ENCODE measurements around the gene PTPRT.

Gene PTPRT

GRCh38 chr20:42259389-42259788 lies 930.3 kb downstream of the PTPRT start:
- POLR2A ChIA-PET = no interaction called here
- no peak for TF ChIP-seq CTCF (IDR thresholded peaks at IDR 0.05; ENCODE audit: control extremely low read depth, extremely low read depth, low read depth, missing control alignments)
- CTCF ChIA-PET = no interaction called here
- DNase-seq (ENCODE audit: extremely low spot score) = no peak

- TF ChIP-seq CTCF (IDR thresholded peaks at IDR 0.05; ENCODE audit: control extremely low read depth, extremely low read depth, low read depth, missing control alignments) = no peak
- POLR2A ChIA-PET = no interaction called here
- CTCF ChIA-PET = no interaction called here
- no peak for DNase-seq (ENCODE audit: extremely low spot score)
Observed at GRCh38 chr20:42258564-42259302, 931.0 kb downstream of the PTPRT start.

DNA sequence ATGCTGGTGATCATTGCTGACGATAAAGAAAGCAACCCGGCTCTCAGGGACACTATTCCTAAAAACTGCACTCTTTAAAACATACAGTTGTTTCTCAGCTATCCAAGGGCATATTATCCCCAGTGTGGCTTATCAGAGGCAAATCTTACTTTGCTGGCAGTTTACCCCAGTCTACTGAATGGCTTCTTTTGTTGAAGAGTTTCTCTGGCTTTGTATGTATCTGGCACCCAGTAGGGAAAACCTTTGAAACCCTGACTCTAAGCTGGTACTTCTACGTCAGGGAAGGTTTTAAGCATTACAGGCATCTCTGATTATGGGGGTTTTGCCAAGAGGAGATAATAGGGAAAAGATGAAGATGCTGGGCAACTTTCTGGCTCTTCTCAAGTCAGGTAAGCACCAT lies 933.9 kb downstream of the PTPRT start:
- ChIA-PET POLR2A (no interaction called here), CTCF (no interaction called here)
- DNase-seq (ENCODE audit: extremely low spot score) = no peak
- no peak for TF ChIP-seq CTCF (IDR thresholded peaks at IDR 0.05; ENCODE audit: control extremely low read depth, extremely low read depth, low read depth, missing control alignments)

DNA sequence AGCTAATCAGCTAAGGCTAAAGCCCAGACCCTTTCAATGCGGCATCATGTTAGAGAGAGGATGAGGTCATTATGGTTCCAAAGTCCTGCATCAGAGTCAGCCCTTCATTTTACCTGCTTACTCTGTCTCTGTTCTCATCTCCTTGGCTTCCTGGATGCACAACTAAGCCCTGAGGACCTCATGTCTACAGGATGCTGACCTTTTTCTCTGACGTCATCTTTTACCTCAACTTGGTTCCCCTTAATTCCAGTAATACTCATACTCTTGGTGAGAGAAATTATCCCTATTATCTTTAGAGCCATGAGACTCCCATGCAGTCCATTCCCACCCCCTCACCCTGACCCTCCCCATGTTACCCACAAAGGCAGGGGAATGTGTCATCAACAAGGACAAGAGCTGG lies 935.0 kb downstream of the PTPRT start:
- ChIA-PET POLR2A (no interaction called here), CTCF (no interaction called here)
- no peak for TF ChIP-seq CTCF (IDR thresholded peaks at IDR 0.05; ENCODE audit: control extremely low read depth, extremely low read depth, low read depth, missing control alignments)
- DNase-seq (ENCODE audit: extremely low spot score) = no peak

DNA sequence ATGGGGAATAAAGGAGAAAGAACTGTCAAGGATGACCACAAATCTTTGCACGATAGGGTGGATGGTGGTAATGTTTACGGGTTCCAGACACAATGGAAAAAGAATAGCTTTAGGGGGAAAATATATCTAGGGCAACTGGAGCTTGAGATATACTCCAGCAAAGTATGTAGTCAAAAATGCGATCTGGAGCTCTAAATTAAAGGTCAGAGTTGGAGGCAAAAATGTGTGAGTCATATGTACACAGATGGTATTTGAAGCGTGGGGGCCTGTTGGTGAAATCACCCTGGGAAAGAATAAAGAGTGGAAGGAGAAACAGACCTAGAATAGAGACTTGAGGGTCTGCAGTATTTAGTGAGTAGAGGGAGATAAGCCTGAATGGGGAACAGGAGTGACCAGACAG lies 937.6 kb downstream of the PTPRT start:
- DNase-seq (ENCODE audit: extremely low spot score) = no peak
- ChIA-PET POLR2A (no interaction called here), CTCF (no interaction called here)
- no peak for TF ChIP-seq CTCF (IDR thresholded peaks at IDR 0.05; ENCODE audit: control extremely low read depth, extremely low read depth, low read depth, missing control alignments)

DNA sequence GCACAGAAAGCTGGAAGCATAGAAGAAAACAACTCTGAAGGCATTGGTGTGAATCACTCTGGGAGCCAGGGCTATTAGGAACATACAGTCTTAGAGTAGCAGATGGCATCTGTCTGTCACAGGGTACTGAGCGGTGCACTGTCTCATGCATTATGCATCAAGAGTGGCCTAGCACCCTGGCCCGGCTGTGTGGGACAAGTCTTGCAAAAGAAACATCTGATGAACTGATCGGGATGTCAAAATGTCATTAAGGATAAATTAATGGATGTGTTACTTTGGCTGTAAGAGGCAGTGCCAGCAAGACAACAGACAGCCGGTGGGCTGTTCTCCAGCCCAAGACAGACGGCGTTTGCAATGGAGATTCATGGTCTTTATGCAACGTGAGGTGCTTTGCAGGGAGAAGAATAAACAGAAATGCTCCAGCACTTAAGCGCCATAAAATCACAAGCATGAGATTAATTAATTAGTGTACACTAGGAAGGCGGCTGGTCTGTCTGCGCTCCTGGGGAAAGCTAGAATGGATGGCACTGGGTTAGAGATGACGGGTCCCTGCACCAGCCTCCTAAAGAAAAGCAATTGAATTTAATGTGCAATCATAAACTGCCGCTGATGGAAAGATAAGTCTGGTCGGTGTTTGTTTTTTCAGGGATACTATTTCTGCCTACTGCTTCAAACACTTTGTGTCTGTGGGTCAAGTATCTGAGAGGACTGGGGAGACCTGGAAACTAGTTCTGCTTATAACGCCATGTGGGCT lies 970.9 kb downstream of the PTPRT start:
- CTCF ChIA-PET = no interaction called here
- POLR2A ChIA-PET = no interaction called here
- no peak for TF ChIP-seq CTCF (IDR thresholded peaks at IDR 0.05; ENCODE audit: control extremely low read depth, extremely low read depth, low read depth, missing control alignments)
- no peak for DNase-seq (ENCODE audit: extremely low spot score)

All from GM10248 (cell line).